Right atrium auricular region (tissue), 2 donors: Measurements from ENCODE around the gene TEX22. TPM values are rescaled to one million over a fixed set of nuclear protein-coding genes. Genes with fewer than 3 reads are reported as not detected.

Experiments used
- DNase-seq: peaks from one replicate; pipeline ENCODE4 v3.0.0-alpha.2; 2019; ENCODE audit warnings: low spot score
- H3K27ac ChIP-seq, 2 donors: fragments of 200-600 bp; sonication (generic); 1 replicate in 1 of 2; 2 replicates in 1 of 2; pipeline ENCODE4 v1.5.1; 2016 to 2019
- H3K27me3 ChIP-seq, 2 donors: fragments of 200-600 bp; sonication (generic); one replicate each; pipeline versions ENCODE4 v1.5.1 to v1.6.0; 2017 to 2019
- H3K36me3 ChIP-seq: fragments of 200-600 bp; sonication (generic); one replicate; pipeline ENCODE4 v1.5.1; 2016
- H3K4me1 ChIP-seq, 2 donors: fragments of 200-600 bp; sonication (generic); one replicate each; pipeline versions ENCODE4 v1.5.1 to v1.6.0; 2017 to 2019
- H3K4me3 ChIP-seq, 2 donors: fragments of 200-600 bp; sonication (generic); 1 replicate in 1 of 2; 2 replicates in 1 of 2; pipeline ENCODE4 v1.5.1; 2017 to 2019; ENCODE audit warnings: mild to moderate bottlenecking in 1 of 2, moderate library complexity in 1 of 2
- H3K9me3 ChIP-seq, 2 donors: fragments of 200-600 bp; sonication (generic); one replicate each; pipeline ENCODE4 v1.5.1; 2019
- CTCF ChIP-seq, 2 donors: fragments of 200-600 bp; sonication (generic); IDR thresholded peaks; one replicate each; pipeline ENCODE4 v1.5.1; 2019; ENCODE audit warnings: antibody characterized with exemption in 2 of 2
- total RNA-seq, 2 donors: library from RNA; depleted of rRNA; stranded (reverse); fragments of >200 nt; gene quantifications; one replicate each; pipeline ENCODE4 v1.1.0, GENCODE V29; 2016

TEX22 gene
- total RNA-seq, 2 donors from 2014 or later = 0.16 TPM; not detected in 1

DNA sequence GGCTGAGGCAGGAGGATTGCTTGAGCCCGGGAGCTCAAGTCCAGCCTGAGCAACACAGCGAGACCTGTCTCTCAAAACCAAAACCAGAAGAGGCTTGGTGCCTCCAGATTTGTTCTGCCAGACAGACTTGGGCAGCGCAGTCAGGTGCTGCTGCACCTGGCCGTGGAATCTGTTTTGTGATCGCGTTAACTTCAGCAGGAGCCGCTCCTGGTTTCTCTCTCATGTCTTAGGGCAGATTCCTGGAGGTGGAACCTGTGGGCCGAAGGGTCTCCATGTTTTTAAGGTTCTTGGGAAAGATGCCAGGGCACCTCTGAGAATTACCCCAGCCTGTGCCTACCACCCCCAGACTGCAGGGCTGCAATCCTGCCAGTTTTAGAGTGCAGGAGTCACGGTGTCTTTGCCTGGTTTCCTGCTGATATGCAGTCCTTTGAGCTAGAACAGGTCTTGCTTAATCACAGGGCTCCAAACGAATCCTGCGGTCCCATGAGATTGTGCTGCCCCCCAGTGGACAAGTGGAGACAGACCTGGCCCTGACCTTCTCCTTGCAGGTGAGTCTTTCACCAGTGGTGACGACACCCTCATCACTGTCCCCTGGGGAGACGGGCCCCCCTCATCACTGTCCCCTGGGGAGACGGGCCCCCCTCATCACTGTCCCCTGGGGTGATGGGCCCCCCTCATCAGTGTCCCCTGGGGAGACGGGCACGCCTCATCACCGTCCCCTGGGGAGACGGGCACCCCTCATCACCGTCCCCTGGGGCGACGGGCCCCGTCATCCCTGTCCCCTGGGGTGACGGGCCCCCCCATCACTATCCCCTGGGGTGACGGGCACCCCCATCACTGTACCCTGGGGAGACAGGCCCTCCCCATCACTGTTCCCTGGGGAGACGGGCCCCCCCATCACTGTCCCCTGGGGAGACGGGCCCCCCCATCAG lies 46.2 kb upstream of the TEX22 start:
- no peak overlapping the region for H3K27ac ChIP-seq

GRCh38 chr14:105353136-105353535 lies 45.2 kb upstream of the TEX22 start:
- no peak for TF ChIP-seq CTCF (IDR thresholded peaks at IDR 0.05)
- H3K36me3 ChIP-seq = peaks cover 8% of the 10 kb centered on the region
- no peak overlapping the region for H3K4me3 ChIP-seq
- no peak for DNase-seq
- no peaks in the 10 kb centered on the region for H3K9me3 ChIP-seq
- peaks cover 0 to 6% of the 10 kb centered on the region in 2 donors for H3K4me1 ChIP-seq
- H3K27ac ChIP-seq = no peak overlapping the region
- no peaks in the 10 kb centered on the region for H3K27me3 ChIP-seq

More for the DNA sequence above, 46.2 kb upstream of the TEX22 start:
- TF ChIP-seq CTCF (IDR thresholded peaks at IDR 0.05) = peak; percentile 82 to 85
- no peak overlapping the region for H3K4me3 ChIP-seq
- peaks cover 8% of the 10 kb centered on the region for H3K36me3 ChIP-seq
- no peaks in the 10 kb centered on the region for H3K27me3 ChIP-seq
- peak; percentile 89 for DNase-seq
- H3K9me3 ChIP-seq = no peaks in the 10 kb centered on the region
- H3K4me1 ChIP-seq = peaks cover 0 to 9% of the 10 kb centered on the region in 2 donors

- H3K4me1 ChIP-seq = peaks cover 0 to 6% of the 10 kb centered on the region in 2 donors
Observed at GRCh38 chr14:105354541-105354940, 43.8 kb upstream of the TEX22 start.

DNA sequence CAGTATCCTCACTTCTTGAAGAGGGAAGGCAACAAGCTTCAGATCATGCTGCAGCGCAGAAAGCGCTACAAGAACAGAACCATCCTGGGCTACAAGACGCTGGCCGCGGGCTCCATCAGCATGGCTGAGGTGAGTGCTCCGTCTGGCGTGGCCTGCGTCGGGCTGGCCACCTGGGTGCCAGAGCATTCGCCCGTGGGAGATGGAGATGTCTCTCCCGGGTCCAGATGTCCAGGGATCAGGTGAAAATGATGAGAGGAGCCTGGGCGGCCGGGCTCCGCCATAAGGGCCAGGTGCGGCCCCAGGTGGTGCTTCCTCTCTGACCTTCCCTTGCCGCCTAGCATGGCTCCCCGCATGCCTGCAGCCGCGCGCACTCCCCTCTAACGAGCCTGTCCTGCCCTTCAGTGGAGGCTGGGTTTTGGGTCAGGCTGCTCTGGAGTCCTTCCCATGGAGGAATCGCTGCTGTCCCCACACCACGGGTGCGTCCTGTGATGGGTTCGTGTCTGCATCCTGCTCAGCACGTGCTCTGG lies 43.2 kb upstream of the TEX22 start:
- no peak overlapping the region for H3K27ac ChIP-seq
- H3K27me3 ChIP-seq = no peaks in the 10 kb centered on the region
- no peak for TF ChIP-seq CTCF (IDR thresholded peaks at IDR 0.05)
- H3K4me3 ChIP-seq = no peak overlapping the region
- peaks cover 8% of the 10 kb centered on the region for H3K36me3 ChIP-seq
- no peaks in the 10 kb centered on the region for H3K9me3 ChIP-seq
- H3K4me1 ChIP-seq = peaks cover 0 to 6% of the 10 kb centered on the region in 2 donors
- no peak for DNase-seq

More at GRCh38 chr14:105354541-105354940, 43.8 kb upstream of the TEX22 start:
- H3K27me3 ChIP-seq = no peaks in the 10 kb centered on the region
- H3K36me3 ChIP-seq = peaks cover 8% of the 10 kb centered on the region
- H3K27ac ChIP-seq = no peak overlapping the region
- DNase-seq = no peak
- no peak for TF ChIP-seq CTCF (IDR thresholded peaks at IDR 0.05)
- no peak overlapping the region for H3K4me3 ChIP-seq
- no peaks in the 10 kb centered on the region for H3K9me3 ChIP-seq

GRCh38 chr14:105355850-105356604 lies 42.3 kb upstream of the TEX22 start:
- no peaks in the 10 kb centered on the region for H3K9me3 ChIP-seq
- TF ChIP-seq CTCF (IDR thresholded peaks at IDR 0.05) = no peak
- H3K27ac ChIP-seq = no peak overlapping the region
- H3K4me3 ChIP-seq = no peak overlapping the region
- H3K36me3 ChIP-seq = peaks cover 12% of the 10 kb centered on the region
- DNase-seq = no peak
- peaks cover 0 to 6% of the 10 kb centered on the region in 2 donors for H3K4me1 ChIP-seq
- H3K27me3 ChIP-seq = no peaks in the 10 kb centered on the region
